Measurements from ENCODE around the gene STK32B.

DNA sequence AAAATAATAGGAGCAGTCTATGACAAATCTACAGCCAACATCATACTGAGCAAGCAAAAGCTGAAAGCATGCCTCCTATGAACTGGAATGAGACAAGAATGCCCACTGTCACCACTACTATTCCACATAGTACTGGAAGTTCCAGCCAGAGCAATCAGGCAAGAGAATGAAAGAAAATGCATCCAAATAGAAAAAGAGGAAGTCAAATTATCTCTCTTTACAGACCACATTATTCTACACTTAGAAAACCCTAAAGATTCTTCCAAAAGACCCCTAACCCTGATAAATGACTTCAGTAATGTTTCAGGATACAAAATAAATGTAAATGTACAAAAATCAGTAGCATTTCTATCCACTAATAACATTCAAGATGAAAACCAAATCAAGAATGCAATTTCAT, 249.0 kb downstream of the STK32B start:
- TF ChIP-seq, protein P1, sequence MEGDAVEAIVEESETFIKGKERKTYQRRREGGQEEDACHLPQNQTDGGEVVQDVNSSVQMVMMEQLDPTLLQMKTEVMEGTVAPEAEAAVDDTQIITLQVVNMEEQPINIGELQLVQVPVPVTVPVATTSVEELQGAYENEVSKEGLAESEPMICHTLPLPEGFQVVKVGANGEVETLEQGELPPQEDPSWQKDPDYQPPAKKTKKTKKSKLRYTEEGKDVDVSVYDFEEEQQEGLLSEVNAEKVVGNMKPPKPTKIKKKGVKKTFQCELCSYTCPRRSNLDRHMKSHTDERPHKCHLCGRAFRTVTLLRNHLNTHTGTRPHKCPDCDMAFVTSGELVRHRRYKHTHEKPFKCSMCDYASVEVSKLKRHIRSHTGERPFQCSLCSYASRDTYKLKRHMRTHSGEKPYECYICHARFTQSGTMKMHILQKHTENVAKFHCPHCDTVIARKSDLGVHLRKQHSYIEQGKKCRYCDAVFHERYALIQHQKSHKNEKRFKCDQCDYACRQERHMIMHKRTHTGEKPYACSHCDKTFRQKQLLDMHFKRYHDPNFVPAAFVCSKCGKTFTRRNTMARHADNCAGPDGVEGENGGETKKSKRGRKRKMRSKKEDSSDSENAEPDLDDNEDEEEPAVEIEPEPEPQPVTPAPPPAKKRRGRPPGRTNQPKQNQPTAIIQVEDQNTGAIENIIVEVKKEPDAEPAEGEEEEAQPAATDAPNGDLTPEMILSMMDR (IDR thresholded peaks at IDR 0.05 in 8 of 11, conservative IDR thresholded peaks at IDR 0.05 in 3 of 11): no peak
- TF ChIP-seq POLR2AphosphoS5 (IDR thresholded peaks at IDR 0.05): no peak

Data from spleen (tissue), 7 donors.